OCI-LY3 (cell line): Measurements from ENCODE around the gene NTNG2.

Experiments
- H2AFZ ChIP-seq: fragments of 200-600, 300-600 bp; shearing (Covaris generic); 2 replicates; pipeline ENCODE4 v1.6.0; 2014; ENCODE audit warnings: antibody characterized with exemption, low read depth, low read length
- H3K27ac ChIP-seq: fragments of 200-600, 300-600 bp; sonication (generic); 2 replicates; pipeline ENCODE4 v1.5.1; 2014; ENCODE audit warnings: mild to moderate bottlenecking, low read length, moderate library complexity, mixed read lengths
- H3K27me3 ChIP-seq: fragments of 200-600, 300-600 bp; sonication (generic); 2 replicates; pipeline ENCODE4 v1.6.1; 2014; ENCODE audit warnings: low read depth, low read length, mixed read lengths
- H3K36me3 ChIP-seq: fragments of 200-600, 300-600 bp; sonication (generic); replicated peaks from 2 replicates; pipeline ENCODE3; 2014; ENCODE audit warnings: low read depth, low read length, mixed read lengths
- H3K4me1 ChIP-seq: fragments of 300-600, 200-600 bp; sonication (generic); 2 replicates; pipeline ENCODE4 v1.6.1; 2014; ENCODE audit warnings: low read length, mixed read lengths
- H3K4me2 ChIP-seq: fragments of 200-600, 300-600 bp; sonication (generic); 2 replicates; pipeline ENCODE4 v1.6.1; 2014; ENCODE audit warnings: low read length, mixed read lengths
- H3K4me3 ChIP-seq: fragments of 300-600, 200-600 bp; sonication (generic); 2 replicates; pipeline ENCODE4 v1.5.1; 2014; ENCODE audit warnings: antibody characterized with exemption, mild to moderate bottlenecking, low read length, moderate library complexity
- H3K79me2 ChIP-seq: fragments of 300-600, 200-600 bp; shearing (Covaris generic); 2 replicates; pipeline ENCODE4 v1.6.1; 2014; ENCODE audit warnings: mild to moderate bottlenecking, low read length, mixed read lengths
- H3K9ac ChIP-seq: fragments of 300-600, 200-600 bp; shearing (Covaris generic); 2 replicates; pipeline ENCODE4 v1.6.0; 2014; ENCODE audit warnings: mild to moderate bottlenecking, low read length, moderate library complexity
- H3K9me3 ChIP-seq: fragments of 200-600, 300-600 bp; shearing (Covaris generic); 2 replicates; pipeline ENCODE4 v1.6.1; 2014; ENCODE audit warnings: low read length, mixed read lengths; ENCODE audit not compliant: insufficient read depth
- H4K20me1 ChIP-seq: fragments of 200-600, 300-600 bp; sonication (generic); 2 replicates; pipeline ENCODE4 v1.6.1; 2016; ENCODE audit warnings: low read length, mixed read lengths; ENCODE audit not compliant: insufficient read depth
- CTCF ChIP-seq: fragments of 200-600, 300-600 bp; sonication (generic); IDR thresholded peaks from 2 replicates; pipeline ENCODE4 v1.5.1; 2014; ENCODE audit warnings: antibody characterized with exemption, low read length, low read depth
- EZH2phosphoT487 ChIP-seq: fragments of 200-600 bp; shearing (Covaris generic); IDR thresholded peaks from 2 replicates; pipeline ENCODE4 v1.6.1; 2018; ENCODE audit warnings: antibody characterized with exemption, mixed run types, low read depth

NTNG2 gene

GRCh38 chr9:132283165-132283564 lies 121.3 kb downstream of the NTNG2 start:
- Histone ChIP-seq H3K36me3 (peaks cover 67% of the 10 kb centered on the region), H3K27me3 (no peaks in the 10 kb centered on the region), H3K79me2 (no peaks in the 10 kb centered on the region), H3K4me3 (no peak overlapping the region), H3K9ac (no peak overlapping the region), H3K4me1 (no peaks in the 10 kb centered on the region), H2AFZ (no peak overlapping the region), H3K4me2 (no peak overlapping the region), H4K20me1 (no peaks in the 10 kb centered on the region), H3K9me3 (no peaks in the 10 kb centered on the region), H3K27ac (no peak overlapping the region)
- TF ChIP-seq EZH2phosphoT487 = no peak
- TF ChIP-seq CTCF = no peak

- H2AFZ ChIP-seq = no peak overlapping the region
- H3K36me3 ChIP-seq = peaks cover 61% of the 10 kb centered on the region
- H4K20me1 ChIP-seq = no peaks in the 10 kb centered on the region
- no peaks in the 10 kb centered on the region for H3K79me2 ChIP-seq
- H3K27me3 ChIP-seq = no peaks in the 10 kb centered on the region
- no peak for TF ChIP-seq CTCF
- TF ChIP-seq EZH2phosphoT487 = no peak
- no peaks in the 10 kb centered on the region for H3K9me3 ChIP-seq
- H3K27ac ChIP-seq = no peak overlapping the region
- no peak overlapping the region for H3K4me3 ChIP-seq
- H3K4me1 ChIP-seq = no peaks in the 10 kb centered on the region
- H3K4me2 ChIP-seq = no peak overlapping the region
- H3K9ac ChIP-seq = no peak overlapping the region
Measured at GRCh38 chr9:132283863-132284262, 122.0 kb downstream of the NTNG2 start.

- H3K9ac ChIP-seq = no peak overlapping the region
- no peak overlapping the region for H3K4me2 ChIP-seq
Measured at GRCh38 chr9:132287256-132287760, 125.5 kb downstream of the NTNG2 start.

GRCh38 chr9:132288361-132288760 lies 126.5 kb downstream of the NTNG2 start:
- TF ChIP-seq CTCF (no peak), EZH2phosphoT487 (no peak)
- H3K27ac ChIP-seq = no peak overlapping the region
- no peak overlapping the region for H2AFZ ChIP-seq
- H3K27me3 ChIP-seq = no peaks in the 10 kb centered on the region
- H3K36me3 ChIP-seq = peaks cover 34% of the 10 kb centered on the region
- H3K4me1 ChIP-seq = no peaks in the 10 kb centered on the region
- H3K79me2 ChIP-seq = no peaks in the 10 kb centered on the region
- H3K4me3 ChIP-seq = no peak overlapping the region
- H4K20me1 ChIP-seq = no peaks in the 10 kb centered on the region; the same call in 1 of the 2 replicates
- no peak overlapping the region for H3K9ac ChIP-seq
- H3K9me3 ChIP-seq = no peaks in the 10 kb centered on the region
- H3K4me2 ChIP-seq = no peak overlapping the region

More at GRCh38 chr9:132287256-132287760, 125.5 kb downstream of the NTNG2 start:
- H3K27ac ChIP-seq = no peak overlapping the region
- no peaks in the 10 kb centered on the region for H3K27me3 ChIP-seq
- H3K79me2 ChIP-seq = no peaks in the 10 kb centered on the region
- H3K4me1 ChIP-seq = no peaks in the 10 kb centered on the region
- no peak overlapping the region for H2AFZ ChIP-seq
- H3K9me3 ChIP-seq = no peaks in the 10 kb centered on the region
- TF ChIP-seq CTCF (no peak), EZH2phosphoT487 (no peak)
- H3K36me3 ChIP-seq = peaks cover 39% of the 10 kb centered on the region
- no peaks in the 10 kb centered on the region for H4K20me1 ChIP-seq
- H3K4me3 ChIP-seq = no peak overlapping the region
